Measurements from ENCODE around the gene CAMK2A.

DNA sequence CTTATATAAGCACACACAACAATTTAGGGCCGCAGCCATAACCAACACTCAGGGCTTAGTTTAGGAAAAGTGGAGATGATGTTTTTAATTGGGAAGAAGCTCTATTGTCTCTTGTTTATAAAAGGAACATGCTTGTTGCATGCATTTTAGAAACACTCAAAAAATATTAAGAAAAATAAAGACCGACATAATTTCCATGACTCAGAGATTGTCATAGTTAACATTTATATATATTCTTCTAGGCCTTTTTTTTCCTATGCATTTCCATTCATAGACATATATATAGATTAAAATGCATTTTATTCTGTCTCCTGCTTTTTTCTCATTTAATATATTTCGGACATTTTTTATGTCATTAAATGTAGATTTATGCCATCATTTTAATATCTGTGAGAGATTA, 26.7 kb upstream of the CAMK2A start:
- TF ChIP-seq CTCF (IDR thresholded peaks at IDR 0.05; ENCODE audit: low read depth, low read length, missing input control) (no peak), ZBTB33 (IDR thresholded peaks at IDR 0.05) (no peak), TAF1 (conservative IDR thresholded peaks at IDR 0.05) (no peak), RAD21 (IDR thresholded peaks at IDR 0.05) (no peak), JUND (IDR thresholded peaks at IDR 0.05) (no peak), MAX (IDR thresholded peaks at IDR 0.05) (no peak), FOXA1 (IDR thresholded peaks at IDR 0.05) (no peak), EGR1 (IDR thresholded peaks at IDR 0.05; ENCODE audit: low read depth in 2 of 2) (no peak), YY1 (IDR thresholded peaks at IDR 0.05) (no peak)
- TF ChIP-seq, protein P1, sequence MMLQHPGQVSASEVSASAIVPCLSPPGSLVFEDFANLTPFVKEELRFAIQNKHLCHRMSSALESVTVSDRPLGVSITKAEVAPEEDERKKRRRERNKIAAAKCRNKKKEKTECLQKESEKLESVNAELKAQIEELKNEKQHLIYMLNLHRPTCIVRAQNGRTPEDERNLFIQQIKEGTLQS (IDR thresholded peaks at IDR 0.05) = no peak
- TF ChIP-seq, protein P2, sequence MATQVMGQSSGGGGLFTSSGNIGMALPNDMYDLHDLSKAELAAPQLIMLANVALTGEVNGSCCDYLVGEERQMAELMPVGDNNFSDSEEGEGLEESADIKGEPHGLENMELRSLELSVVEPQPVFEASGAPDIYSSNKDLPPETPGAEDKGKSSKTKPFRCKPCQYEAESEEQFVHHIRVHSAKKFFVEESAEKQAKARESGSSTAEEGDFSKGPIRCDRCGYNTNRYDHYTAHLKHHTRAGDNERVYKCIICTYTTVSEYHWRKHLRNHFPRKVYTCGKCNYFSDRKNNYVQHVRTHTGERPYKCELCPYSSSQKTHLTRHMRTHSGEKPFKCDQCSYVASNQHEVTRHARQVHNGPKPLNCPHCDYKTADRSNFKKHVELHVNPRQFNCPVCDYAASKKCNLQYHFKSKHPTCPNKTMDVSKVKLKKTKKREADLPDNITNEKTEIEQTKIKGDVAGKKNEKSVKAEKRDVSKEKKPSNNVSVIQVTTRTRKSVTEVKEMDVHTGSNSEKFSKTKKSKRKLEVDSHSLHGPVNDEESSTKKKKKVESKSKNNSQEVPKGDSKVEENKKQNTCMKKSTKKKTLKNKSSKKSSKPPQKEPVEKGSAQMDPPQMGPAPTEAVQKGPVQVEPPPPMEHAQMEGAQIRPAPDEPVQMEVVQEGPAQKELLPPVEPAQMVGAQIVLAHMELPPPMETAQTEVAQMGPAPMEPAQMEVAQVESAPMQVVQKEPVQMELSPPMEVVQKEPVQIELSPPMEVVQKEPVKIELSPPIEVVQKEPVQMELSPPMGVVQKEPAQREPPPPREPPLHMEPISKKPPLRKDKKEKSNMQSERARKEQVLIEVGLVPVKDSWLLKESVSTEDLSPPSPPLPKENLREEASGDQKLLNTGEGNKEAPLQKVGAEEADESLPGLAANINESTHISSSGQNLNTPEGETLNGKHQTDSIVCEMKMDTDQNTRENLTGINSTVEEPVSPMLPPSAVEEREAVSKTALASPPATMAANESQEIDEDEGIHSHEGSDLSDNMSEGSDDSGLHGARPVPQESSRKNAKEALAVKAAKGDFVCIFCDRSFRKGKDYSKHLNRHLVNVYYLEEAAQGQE (IDR thresholded peaks at IDR 0.05) = no peak
